Stimulated activated CD4-positive, alpha-beta T cell treated with anti-CD3 and anti-CD28 coated beads, Interleukin-12 subunit alpha, Interleukin-12 subunit beta, amount 100 ng/mL, for 24 hours (primary cell): Measurements from ENCODE around the gene CARMIL1.

Experiments used
- DNase-seq, 2 experiments: peaks; one replicate each; pipeline ENCODE4 v3.0.0-alpha.2; 2020; ENCODE audit warnings: low read depth in 2 of 2

CARMIL1 gene

DNA sequence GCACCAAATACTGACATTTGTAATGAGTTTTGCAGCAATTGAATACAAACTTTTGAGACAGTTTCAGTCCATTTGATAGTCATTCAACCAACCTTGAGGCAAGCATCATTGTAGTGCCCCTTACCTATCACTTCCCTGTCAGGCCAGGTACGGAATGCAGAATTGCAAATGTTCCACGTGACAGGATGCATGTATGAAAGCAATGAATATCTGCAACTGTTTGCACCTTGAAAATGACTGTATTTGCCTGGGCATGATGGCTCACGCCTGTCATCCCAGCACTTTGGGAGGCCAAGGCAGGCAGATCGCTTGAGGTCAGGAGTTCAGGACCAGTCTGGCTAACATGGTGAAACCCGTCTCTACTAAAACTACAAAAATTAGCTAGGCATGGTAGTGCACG, 226.8 kb downstream of the CARMIL1 start:
- no peak for DNase-seq

DNA sequence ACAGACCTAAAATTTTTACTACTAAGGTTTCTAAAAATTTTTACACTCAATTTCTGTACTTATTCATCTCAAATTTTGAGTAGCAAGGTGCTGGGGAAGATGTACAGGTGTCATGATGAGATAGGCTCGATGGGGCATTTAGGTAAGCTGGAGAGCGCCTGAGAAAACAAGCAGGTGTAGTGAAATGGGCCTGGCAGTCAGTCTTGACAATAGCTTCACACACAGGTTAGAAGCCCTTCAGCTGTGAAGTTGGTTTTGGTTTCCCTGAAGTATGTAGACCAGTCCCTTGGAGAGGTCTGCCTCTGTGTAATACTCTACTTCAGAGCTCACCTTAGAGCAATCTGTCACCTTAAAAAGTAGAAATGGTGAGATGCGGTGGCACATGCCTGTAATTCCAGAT, 228.9 kb downstream of the CARMIL1 start:
- no peak for DNase-seq

DNA sequence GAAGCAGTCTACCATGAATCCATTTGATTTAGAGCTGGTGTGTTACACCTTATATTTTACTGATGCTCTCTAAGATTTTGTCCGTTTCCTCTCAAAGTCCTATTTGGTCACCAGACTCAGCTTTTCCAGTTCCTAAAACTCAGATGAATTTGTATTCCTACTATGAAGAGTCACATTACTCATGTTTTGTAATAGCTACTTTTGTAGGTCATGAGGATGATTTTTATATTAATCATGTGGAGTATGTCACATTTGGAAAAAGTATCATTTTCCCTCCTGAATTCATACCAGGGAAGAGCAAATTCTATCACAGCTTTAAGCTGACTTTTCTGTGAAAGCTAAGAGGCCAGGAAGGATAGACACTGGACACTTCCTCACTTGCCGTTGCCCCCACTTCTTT, 232.2 kb downstream of the CARMIL1 start:
- no peak for DNase-seq

DNA sequence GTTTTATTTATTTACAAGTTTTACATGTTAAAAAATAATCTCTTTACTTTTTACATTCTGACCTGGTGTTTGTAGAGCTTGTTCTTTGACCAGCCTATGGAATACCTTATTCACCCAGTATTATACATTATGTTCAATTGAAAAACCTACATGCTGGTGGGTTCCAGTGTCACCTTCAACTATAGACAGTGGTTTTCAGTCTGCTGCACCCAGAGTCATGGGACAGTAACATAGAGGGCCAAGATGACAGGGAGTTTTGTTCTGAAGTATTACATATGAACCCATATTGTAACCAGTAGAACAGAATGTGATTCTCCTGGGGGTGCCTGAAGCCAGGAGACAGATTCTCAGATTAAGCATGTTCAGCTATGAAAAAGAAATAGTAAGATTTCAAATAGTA, 233.4 kb downstream of the CARMIL1 start:
- no peak for DNase-seq

DNA sequence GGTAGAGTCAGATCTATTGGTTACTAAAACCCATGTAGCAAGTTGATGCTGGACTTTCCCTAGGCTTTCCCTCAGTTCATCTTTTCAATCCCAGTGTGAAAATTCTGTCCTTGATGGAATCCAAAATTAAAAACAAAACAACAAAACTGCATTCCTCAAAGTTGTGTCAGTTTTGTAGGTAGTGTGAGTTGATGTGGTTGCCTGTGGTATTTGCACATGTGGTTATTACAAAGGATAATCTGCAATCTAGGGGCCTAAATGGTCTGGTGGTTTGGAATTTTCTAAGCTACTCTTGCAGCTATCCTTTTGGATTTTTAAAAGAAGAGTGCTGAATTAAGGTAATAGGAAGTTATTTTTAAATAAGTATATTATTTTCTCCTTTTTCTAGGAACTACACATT, 240.7 kb downstream of the CARMIL1 start:
- DNase-seq = no peak

DNA sequence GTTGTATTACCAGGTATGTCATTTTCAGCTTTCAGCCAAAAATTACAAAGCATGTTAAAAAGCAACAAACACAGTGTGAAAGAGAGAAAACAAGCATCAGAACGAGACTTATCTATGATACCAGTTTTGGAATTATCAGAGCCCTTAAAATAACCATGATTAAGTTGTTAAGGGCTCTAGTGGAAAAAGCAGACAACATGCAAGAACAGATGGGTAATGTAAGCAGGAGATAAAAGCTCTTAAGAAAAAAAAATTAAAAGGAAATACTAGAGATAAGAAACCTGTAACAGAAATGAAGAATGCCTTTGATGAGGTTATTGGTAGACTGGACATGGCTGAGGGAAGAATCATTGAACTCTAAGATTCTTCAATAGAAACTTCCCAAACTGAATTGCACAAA, 245.4 kb downstream of the CARMIL1 start:
- DNase-seq = no peak

DNA sequence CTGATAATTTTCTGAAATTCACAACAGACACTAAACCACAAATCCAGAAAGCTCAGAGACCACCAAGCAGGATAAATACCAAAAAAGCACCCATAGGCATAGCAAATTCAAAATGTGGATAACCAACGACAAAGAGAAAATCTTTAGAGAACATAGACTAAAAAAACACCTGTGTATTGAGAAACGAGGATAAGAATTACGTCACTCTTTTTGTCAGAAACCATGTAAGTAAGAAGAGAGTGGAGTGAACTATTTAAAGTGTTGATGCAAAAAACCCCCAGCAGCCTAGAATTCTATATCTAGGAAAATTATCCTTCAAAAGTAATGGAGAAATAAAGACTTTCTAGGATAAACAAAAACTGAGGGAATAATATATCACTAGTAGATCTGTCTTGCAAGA, 245.9 kb downstream of the CARMIL1 start:
- DNase-seq = no peak

DNA sequence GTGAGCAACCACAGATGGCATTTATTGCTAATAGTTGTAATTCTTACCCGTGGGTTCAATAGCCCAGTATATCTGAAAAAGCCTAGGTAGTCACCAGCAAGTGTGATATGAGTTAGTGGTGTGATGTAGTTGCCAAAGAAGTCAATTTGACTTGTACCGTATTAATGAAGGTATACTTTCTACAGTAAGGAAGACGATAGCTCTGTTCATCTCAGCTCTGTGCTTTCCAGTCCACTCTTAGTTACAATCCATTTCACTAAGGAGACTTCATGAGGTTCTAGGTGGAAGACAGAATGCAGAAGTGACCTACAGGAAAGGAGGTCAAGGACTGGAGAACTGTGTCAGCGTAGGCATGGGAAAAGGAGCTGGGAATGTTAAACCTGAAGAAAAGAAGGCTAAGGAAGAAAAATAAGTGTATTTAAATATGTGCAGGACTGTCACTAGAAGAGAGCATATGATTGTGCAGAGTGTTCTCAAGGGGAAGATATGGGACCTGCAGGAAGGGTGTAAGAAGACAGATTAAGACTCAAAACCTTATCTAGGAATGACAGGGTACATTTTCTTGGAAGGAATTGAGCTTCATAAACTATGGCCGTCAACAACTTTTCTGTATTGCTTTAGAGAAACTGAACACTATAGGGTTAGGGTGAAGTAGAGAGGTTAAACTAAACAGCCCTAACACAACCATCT, 255.9 kb downstream of the CARMIL1 start:
- DNase-seq = no peak

DNA sequence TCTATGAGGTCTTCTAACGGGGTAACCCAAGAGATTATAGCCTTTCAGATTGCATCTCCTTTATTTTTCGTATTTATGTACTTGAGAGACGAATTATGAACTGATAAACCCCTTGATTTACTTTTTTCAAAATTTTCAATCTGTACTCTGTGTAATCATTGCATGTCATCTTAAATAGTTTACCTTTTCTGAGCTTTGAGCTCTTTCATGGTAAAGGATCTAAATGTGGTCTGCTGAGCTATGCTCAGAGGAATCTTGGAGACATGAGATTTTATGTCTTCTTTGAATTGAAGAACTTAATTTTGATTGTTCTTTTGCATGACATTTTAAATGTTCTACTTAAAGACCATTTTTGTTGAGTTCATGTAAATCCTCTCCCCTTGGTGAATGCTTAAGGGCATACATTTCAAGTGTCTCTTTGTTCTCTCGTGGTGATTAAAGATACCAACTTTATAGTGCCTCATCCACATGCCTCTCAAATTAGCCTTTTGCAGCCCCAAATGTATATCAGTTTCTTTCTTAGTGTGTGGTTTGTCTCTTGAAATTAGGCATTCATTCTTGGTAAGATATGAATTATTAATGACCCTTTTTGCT, 256.6 kb downstream of the CARMIL1 start:
- DNase-seq = no peak

DNA sequence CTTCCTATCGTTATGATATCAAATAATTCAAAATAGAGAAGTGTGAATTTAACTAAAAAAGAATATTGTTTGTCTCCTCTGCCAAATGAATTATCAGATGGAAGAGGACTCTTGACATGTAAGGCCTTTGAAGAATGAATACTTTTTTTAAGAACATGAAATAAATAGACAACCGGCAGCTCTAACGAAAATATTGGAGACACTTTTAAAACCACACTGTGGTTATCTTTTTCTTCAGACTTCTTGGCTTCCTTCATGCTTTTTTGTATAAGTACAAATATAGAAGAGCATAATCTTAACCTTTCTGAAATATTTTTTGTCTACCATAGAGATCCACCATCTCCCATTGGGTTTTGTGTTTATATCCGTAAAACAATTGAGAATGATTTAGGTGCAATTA, 257.6 kb downstream of the CARMIL1 start:
- DNase-seq = no peak

DNA sequence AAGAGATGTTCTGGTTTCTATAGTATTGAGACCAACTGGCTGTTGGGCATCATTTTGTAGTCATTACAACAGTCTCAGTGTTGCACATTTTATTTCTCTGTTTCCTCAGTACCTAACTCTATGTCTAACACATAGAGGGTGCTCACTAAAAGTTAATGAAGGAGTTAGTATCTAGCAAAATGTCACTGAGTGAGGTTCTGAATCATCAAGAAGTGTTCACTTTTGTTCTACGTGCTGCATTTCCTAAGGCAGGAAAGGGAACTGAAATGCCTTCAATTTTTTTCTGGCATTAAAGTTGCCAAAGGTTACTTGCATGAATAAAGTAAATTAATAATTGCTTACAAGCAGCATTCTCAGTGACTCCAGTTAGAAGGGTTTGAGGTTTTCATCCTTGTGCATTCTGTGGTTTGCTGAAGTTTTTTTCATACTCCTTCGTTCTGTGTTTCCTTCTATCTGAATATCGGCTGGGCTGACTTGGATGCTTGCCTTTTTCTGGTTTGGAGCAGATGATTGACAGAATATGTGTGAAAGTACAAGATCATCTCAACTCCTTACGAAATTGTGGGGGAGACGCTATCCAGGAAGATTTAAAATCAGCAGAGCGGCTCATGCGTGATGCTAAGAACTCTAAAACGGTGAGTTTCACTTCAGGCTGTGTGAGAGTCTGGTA, 258.3 kb downstream of the CARMIL1 start:
- DNase-seq = no peak

DNA sequence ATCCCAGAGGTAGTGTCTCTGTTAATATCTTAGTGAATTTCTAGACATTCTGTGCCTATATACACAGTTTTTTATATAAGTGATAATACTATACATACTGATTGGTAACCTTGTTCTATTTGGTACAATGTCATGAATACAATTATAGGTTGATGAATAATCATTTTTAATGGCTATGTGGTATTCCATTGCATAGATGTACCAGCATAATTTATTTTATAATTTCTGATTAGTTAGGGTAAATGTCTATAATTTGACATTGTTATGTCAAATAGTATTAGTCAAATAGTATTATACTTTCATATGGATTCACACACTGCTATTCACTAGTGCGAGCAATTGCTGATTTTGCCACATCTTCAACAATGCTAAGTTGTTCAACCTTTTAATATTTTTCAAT, 262.1 kb downstream of the CARMIL1 start:
- no peak for DNase-seq

DNA sequence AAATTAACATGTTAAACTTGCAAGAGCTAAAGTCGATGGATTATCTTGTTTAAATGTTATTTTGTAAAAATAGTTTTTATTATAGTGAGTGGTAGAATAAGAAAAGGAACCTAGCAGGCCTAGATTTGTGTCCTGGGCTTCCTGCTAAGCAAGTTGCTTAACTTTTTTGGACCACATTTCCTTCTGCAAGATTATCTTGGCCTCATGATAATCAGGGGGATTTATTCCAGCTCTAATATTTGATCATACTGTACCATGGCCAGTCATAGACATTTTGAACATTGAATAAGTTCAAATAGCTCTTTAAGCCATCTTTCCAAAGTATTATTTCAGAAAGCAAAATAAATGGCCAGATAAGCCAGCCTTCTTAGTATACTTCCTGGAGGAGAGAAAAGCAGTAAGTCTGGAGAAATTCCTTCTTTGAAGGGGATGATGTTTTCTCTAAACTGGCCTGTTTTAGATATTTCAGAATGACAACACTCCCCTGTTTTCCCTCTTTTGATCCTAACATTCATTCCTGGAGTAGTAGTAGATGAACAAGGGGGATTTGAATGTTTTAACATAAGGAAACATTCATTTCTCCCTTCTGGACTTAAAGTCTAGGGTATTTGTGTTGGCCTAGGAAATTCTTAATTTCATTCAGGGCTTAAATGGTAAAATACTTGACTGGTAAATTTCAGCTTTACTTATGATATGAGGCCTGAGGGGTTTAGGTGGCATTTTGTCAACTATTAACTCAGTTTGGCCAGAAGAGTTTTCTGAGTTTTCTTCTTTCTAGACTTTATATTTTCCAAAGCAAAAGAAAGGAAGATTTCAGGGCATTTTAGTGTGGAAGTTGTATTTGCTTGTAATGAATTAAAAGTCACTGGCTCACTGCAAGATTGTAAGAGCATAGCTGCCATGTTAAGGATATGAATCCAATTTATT, 264.1 kb downstream of the CARMIL1 start:
- no peak for DNase-seq

DNA sequence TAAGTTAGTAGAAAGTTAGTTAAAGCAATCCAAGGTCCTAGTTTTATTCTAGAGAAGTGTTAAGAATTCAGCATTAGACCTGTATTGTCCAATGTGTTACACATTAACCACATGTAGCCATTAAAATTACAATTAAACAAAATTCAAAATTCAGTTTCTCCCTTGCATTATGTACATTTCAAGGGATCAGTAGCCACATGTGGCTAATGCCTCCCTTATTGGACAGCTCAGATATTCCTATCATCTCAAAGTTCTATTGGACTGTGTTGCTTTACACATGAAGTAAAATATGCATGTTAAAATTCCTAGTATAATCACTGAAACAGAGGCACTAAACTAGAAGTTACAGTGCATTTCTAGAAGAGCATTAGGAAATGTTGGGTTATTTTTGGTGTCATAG, 265.7 kb downstream of the CARMIL1 start:
- no peak for DNase-seq

DNA sequence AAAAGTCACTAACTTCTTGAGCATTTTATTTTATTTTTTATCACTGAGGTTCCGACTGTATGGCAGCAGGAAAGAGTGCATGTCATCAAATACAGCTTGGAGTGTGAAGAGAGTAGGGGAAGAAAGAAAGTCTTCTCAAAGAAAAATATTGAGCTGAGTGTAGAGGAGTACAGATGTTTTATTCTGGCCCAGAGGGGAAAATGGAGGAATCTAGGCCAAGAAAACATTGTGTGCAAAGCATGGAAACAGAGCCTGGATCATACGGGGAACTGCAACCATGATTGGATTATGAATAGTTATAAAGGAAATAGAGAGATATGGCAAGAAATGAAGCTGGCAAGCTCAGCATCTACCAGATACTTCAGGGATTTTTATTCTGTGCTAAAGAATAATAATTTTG, 268.6 kb downstream of the CARMIL1 start:
- DNase-seq = no peak

DNA sequence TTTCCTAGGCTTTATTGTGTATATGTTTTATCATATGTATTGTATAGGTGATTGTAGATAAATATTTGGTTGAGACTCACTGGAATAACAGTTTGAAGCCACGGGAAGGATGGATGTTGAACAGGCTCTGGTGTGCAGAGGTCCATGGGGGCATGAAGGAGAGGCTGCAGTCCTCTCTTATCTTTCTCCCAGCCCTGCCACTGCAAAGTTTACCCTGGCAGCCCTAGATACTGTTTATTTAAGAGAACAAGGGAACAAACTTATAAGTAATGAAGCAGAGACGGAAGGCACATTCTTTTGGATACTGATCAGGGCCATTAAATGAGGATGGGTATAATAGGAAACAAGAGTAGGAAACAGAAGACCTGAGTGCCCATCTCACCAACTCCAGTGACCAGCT, 269.3 kb downstream of the CARMIL1 start:
- no peak for DNase-seq

DNA sequence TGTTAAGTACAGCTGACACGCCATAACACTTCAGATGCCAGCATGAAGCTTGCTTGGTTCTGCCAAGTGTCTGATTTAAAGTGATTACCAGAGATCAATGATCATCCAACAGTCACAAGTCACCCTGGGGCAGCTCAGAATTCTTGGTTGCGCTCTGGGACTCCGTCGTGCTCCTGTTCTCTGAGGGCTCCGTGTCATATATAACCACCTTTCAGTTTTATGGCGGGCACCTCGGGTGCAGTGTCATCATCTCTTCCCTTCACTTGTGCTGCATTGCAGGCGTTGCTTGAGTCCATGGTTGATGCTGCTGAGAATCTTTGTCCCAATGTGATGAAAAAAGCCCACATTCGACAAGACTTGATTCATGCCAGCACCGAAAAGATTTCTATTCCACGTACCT, 271.5 kb downstream of the CARMIL1 start:
- DNase-seq = no peak

DNA sequence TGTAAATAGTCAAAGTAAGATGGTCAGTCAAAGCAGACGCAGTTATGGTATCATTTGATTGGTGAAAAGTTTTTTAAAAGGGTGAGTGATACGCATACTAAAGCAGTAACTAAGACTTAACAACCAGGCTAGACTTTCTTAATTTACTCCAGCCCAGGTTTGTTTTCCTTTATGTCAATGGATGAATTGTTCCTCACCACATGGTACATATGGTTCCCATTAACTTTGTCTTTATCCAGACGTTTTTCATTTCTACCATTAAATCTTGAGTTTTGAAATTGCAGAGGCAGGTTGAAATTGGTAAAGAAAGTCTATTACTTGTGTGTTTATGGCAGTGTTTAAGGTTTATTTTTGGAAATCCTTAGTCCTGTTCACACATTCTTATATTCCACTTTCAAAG, 274.3 kb downstream of the CARMIL1 start:
- no peak for DNase-seq

DNA sequence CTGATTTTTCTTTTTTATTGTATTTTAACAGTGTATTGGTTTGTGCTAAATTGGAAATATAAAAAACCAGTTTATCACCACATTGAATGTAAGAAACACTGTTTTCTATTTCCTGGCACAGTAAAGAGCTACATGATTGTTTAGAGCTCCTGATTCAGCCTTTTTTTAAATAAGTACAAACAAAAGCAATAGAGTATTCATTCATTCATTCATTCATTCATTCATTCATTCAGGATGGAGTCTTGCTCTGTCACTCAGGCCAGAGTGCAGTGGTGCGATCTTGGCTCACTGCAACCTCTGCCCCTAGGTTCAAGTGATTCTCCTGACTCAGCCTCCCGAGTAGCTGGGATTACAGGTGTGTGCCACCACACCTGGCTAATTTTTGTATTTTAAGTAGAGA, 276.0 kb downstream of the CARMIL1 start:
- DNase-seq = no peak

DNA sequence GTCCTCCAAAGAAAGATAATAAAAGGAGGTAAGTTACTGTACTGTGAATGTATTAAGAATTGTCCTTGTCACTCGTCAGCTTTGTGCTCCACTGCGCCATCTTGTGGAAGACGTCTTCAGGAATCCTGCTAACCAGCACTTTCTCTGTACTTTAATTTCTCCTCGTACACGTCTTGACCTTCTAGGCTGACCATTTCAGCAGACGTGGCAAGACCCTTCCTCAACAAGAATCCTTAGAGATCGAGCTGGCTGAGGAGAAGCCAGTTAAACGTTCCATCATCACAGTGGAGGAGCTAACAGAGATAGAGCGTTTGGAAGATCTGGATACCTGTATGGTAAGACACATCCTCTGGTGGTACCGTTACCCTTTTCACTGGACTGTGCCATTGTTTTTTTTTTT, 277.3 kb downstream of the CARMIL1 start:
- peak; percentile 48 to 83 for DNase-seq

DNA sequence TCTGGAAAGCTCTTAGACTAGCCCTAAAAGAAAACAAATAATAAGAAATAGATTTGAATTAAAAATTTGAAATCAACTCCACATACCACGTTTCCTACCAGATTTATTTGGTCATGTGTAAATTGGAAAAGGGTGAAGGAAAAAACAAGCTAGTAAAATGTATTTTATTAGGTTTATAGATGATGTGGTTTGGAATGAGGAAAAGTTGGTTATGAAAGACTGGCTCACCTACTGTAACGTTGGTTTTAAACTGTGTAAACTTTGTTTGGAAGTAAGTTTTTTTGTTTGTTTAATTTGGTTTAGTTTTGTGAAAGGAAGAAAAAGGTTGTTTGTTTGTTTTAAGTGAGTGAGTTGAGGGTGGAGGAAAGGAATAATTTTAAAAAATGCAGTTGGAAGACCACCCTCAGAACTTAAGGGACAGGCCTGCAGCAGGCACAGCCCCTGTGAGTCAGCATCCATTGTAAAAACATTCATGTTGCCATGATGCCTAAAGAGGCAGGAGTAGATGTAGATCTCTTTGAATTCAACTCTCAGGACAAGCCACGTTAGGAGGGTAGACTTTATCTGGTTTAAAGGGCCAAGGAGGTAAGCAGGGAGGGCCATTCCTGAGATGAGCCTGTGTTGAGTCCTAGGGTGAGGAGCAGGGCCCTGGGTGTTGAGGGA, 279.1 kb downstream of the CARMIL1 start:
- DNase-seq = no peak

DNA sequence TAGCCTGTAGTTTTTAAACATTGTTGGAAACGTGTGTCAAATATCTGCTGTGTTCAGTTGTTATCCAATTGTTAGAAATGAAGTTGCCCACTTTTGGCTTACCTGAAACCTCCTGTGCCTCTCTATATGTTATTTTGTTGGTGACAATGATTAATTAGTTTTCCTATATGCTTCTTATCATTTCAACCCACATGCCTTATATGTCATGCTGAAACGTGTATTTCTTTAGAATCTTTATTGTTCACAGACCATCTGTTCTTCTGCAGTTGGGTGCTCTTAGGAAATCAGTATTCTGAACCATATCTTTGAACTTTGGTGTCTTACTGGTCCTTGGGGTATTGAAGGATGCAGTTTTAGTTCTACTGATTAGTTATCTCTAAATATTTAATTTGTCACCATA, 281.7 kb downstream of the CARMIL1 start:
- no peak for DNase-seq
